Panc1 (cell line): ENCODE results near the gene ATXN1. TPM values are rescaled to one million over a fixed set of nuclear protein-coding genes. Genes with fewer than 3 reads are reported as not detected.

ENCODE experiments used
- ATAC-seq: fragments of 200-7000 bp; cut with Tn5 transposase; 2 replicates; pipeline ENCODE4 v1.9.1; 2020; ENCODE audit warnings: mild to moderate bottlenecking, moderate library complexity
- BruUV-seq: library from RNA; stranded (reverse); fragments of 400-500 nt; replicated peaks from 2 replicates; lab custom pipeline; 2021; lab: Mats Ljungman, UMichigan
- CTCF ChIA-PET: fragments of 300-600 bp; sonication (Branson Sonifier 250); formaldehyde crosslinking; loops from one replicate; lab custom pipeline; 2022; ENCODE audit warnings: antibody characterized with exemption; lab: Charles Lee
- POLR2A ChIA-PET: fragments of 300-600 bp; sonication (Branson Sonifier 250); formaldehyde crosslinking; loops from one replicate; lab custom pipeline; 2022; ENCODE audit warnings: antibody characterized with exemption; lab: Charles Lee
- DNase-seq: peaks from one replicate; pipeline ENCODE4 v3.0.0-alpha.2; 2010; ENCODE audit warnings: low read depth, low spot score
- H3K27ac ChIP-seq: 2 replicates; pipeline ENCODE4 v1.5.1; 2011; ENCODE audit warnings: mild to moderate bottlenecking, low read length, inconsistent platforms
- H3K27me3 ChIP-seq: fragments of 200-500 bp; sonication (Bioruptor generic); 2 replicates; pipeline ENCODE4 v1.6.0; 2014; ENCODE audit warnings: low read length, inconsistent platforms; ENCODE audit not compliant: control insufficient read depth, insufficient read depth
- H3K36me3 ChIP-seq: fragments of 200-500 bp; sonication (Bioruptor generic); 2 replicates; pipeline ENCODE4 v1.5.1; 2014; ENCODE audit warnings: inconsistent platforms, mild to moderate bottlenecking, low read length, moderate library complexity; ENCODE audit not compliant: control insufficient read depth, insufficient read depth
- H3K4me1 ChIP-seq: 2 replicates; pipeline ENCODE4 v1.5.1; 2011; ENCODE audit warnings: inconsistent platforms, mild to moderate bottlenecking, low read length, moderate library complexity; ENCODE audit not compliant: control insufficient read depth, insufficient read depth
- H3K4me3 ChIP-seq, 2 experiments: 2 replicates each; pipeline ENCODE4 v1.5.1; 2011 to 2012; ENCODE audit warnings: low read depth in 2 of 2, low read length in 2 of 2, mild to moderate bottlenecking in 2 of 2, inconsistent platforms in 1 of 2, moderate library complexity in 1 of 2
- H3K9me3 ChIP-seq: fragments of 200-500 bp; sonication (Bioruptor generic); 2 replicates; pipeline ENCODE4 v1.5.1; 2014; ENCODE audit warnings: low read depth, mild to moderate bottlenecking, inconsistent platforms, low read length, moderate library complexity; ENCODE audit not compliant: control insufficient read depth, insufficient read depth
- POLR2AphosphoS5 ChIP-seq: IDR thresholded peaks from 2 replicates; pipeline ENCODE4 v1.6.1; 2012; ENCODE audit warnings: mild to moderate bottlenecking, low read depth, low read length, moderate library complexity
- SIN3A ChIP-seq: IDR thresholded peaks from 2 replicates; pipeline ENCODE4 v1.6.1; 2012; ENCODE audit warnings: low read depth, mild to moderate bottlenecking, low read length, moderate library complexity, borderline replicate concordance; ENCODE audit not compliant: insufficient read depth
- TCF7L2 ChIP-seq: IDR thresholded peaks from 2 replicates; pipeline ENCODE4 v1.6.1; 2011; ENCODE audit warnings: mild to moderate bottlenecking, low read depth, low read length, inconsistent platforms
- in situ Hi-C: cut with HindIII; loops from 2 replicates; pipeline ENCODE4 v1.10.0; 2016; ENCODE audit warnings: low sequenced_read_pairs, low pct_unique_long_range_greater_than_20kb
- intact Hi-C: fragments of 100-400 bp; cut with micrococcal nuclease; formaldehyde crosslinking; loops from one replicate; pipeline ENCODE4 v1.10.0; 2022; ENCODE audit not compliant: unreplicated experiment
- total RNA-seq: library from RNA; stranded (reverse); gene quantifications from one replicate; pipeline ENCODE4 v1.2.1, GENCODE V29; 2021; ENCODE audit not compliant: unreplicated experiment
- TF ChIP-seq, protein P1 (sequence below): fragments of 450-650 bp; IDR thresholded peaks from 2 replicates; pipeline ENCODE4 v1.5.1; 2017; ENCODE audit warnings: mild to moderate bottlenecking
- TF ChIP-seq, protein P2 (sequence below), 2 experiments: IDR thresholded peaks; 2 replicates each; pipeline ENCODE4 v1.6.1; 2011 to 2012; ENCODE audit warnings: low read depth in 2 of 2, control low read depth in 1 of 2, low read length in 1 of 2, mild to moderate bottlenecking in 1 of 2, moderate library complexity in 1 of 2; ENCODE audit not compliant: insufficient read depth in 1 of 2

ATXN1 gene
- total RNA-seq, 1 experiment from 2014 or later: 67.1 TPM

DNA sequence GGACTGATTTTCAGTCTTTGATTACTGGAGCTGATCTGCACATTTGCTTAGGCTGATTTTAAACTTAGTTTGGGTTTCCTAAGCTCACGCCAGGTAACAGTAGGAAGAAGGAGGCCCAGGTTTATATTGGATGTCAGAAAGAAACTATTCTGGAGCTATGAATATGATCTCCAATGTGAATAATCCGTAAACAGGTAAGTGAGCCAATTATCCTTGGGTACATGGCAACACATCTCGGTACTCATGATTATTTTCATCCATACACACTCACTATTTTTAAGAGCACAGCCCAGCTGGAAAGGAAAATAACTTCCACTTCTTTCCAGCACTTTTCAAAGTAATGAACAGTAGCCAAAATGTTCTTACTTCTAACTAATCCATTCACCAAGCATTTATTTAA, 7.0 kb downstream of the ATXN1 start:
- ATAC-seq (no peak), DNase-seq (no peak)
- no peaks in the 10 kb centered on the region for H3K27me3 ChIP-seq
- in situ Hi-C loops (no loop called here), intact Hi-C loops (no loop called here)
- peaks cover 95% of the 10 kb centered on the region for H3K4me1 ChIP-seq
- no peak overlapping the region for H3K4me3 ChIP-seq
- CTCF ChIA-PET: interaction anchor here (0.5 to 0.7 kb wide), 4 partner anchors 25 to 345 kb away, joined by 3 to 4 read pairs (median 3); no protein-coding TSS in a partner anchor
- H3K36me3 ChIP-seq: peaks cover 9% of the 10 kb centered on the region; the same call in 1 of the 2 replicates
- H3K9me3 ChIP-seq: no peaks in the 10 kb centered on the region
- no TSS peak for BruUV-seq
- POLR2A ChIA-PET: no interaction called here
- TF ChIP-seq POLR2AphosphoS5 (no peak), SIN3A (no peak), TCF7L2 (no peak)
- TF ChIP-seq, protein P1, sequence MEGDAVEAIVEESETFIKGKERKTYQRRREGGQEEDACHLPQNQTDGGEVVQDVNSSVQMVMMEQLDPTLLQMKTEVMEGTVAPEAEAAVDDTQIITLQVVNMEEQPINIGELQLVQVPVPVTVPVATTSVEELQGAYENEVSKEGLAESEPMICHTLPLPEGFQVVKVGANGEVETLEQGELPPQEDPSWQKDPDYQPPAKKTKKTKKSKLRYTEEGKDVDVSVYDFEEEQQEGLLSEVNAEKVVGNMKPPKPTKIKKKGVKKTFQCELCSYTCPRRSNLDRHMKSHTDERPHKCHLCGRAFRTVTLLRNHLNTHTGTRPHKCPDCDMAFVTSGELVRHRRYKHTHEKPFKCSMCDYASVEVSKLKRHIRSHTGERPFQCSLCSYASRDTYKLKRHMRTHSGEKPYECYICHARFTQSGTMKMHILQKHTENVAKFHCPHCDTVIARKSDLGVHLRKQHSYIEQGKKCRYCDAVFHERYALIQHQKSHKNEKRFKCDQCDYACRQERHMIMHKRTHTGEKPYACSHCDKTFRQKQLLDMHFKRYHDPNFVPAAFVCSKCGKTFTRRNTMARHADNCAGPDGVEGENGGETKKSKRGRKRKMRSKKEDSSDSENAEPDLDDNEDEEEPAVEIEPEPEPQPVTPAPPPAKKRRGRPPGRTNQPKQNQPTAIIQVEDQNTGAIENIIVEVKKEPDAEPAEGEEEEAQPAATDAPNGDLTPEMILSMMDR: no peak
- TF ChIP-seq, protein P2, sequence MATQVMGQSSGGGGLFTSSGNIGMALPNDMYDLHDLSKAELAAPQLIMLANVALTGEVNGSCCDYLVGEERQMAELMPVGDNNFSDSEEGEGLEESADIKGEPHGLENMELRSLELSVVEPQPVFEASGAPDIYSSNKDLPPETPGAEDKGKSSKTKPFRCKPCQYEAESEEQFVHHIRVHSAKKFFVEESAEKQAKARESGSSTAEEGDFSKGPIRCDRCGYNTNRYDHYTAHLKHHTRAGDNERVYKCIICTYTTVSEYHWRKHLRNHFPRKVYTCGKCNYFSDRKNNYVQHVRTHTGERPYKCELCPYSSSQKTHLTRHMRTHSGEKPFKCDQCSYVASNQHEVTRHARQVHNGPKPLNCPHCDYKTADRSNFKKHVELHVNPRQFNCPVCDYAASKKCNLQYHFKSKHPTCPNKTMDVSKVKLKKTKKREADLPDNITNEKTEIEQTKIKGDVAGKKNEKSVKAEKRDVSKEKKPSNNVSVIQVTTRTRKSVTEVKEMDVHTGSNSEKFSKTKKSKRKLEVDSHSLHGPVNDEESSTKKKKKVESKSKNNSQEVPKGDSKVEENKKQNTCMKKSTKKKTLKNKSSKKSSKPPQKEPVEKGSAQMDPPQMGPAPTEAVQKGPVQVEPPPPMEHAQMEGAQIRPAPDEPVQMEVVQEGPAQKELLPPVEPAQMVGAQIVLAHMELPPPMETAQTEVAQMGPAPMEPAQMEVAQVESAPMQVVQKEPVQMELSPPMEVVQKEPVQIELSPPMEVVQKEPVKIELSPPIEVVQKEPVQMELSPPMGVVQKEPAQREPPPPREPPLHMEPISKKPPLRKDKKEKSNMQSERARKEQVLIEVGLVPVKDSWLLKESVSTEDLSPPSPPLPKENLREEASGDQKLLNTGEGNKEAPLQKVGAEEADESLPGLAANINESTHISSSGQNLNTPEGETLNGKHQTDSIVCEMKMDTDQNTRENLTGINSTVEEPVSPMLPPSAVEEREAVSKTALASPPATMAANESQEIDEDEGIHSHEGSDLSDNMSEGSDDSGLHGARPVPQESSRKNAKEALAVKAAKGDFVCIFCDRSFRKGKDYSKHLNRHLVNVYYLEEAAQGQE (IDR thresholded peaks at IDR 0.05; ENCODE audit: insufficient read depth in 1 of 2, low read depth in 2 of 2, low read length in 1 of 2): no peak
- peak overlapping the region; percentile 93 for H3K27ac ChIP-seq

- intact Hi-C loops: no loop called here
- Histone ChIP-seq H3K9me3 (no peaks in the 10 kb centered on the region), H3K27me3 (no peaks in the 10 kb centered on the region), H3K27ac (peak overlapping the region; percentile 93), H3K4me1 (peaks cover 93% of the 10 kb centered on the region), H3K36me3 (peaks cover 9% of the 10 kb centered on the region; the same call in 1 of the 2 replicates), H3K4me3 (no peak overlapping the region)
- BruUV-seq: no TSS peak
- ChIA-PET CTCF (no interaction called here), POLR2A (interaction anchor here (0.6 kb wide), 1 partner anchor 64 kb away, joined by 4 read pairs; no protein-coding TSS in a partner anchor)
- no peak for DNase-seq
- in situ Hi-C loops: no loop called here
- TF ChIP-seq, protein P1: no peak
- TF ChIP-seq TCF7L2 (no peak), SIN3A (no peak), POLR2AphosphoS5 (no peak)
- TF ChIP-seq, protein P2 (IDR thresholded peaks at IDR 0.05; ENCODE audit: insufficient read depth in 1 of 2, low read depth in 2 of 2, low read length in 1 of 2): no peak
- no peak for ATAC-seq
Observed at GRCh38 chr6:16753341-16753740, 7.9 kb downstream of the ATXN1 start.
